Trophoblast cell (in vitro differentiated cells and primary cell): ENCODE data around the gene UBXN11.
"Not testable (repeated sequence)": the region's sequence is repeated elsewhere in the genome, so short reads cannot be mapped to it uniquely, and the experiment has no call there.

Experiments
- DNase-seq, 2 donors: peaks; one replicate each; pipeline ENCODE4 v3.0.0-alpha.2; 2016
- H2AFZ ChIP-seq: 2 replicates; pipeline ENCODE4 v1.6.1; 2013; ENCODE audit warnings: low read length, moderate library complexity, mild to moderate bottlenecking; ENCODE audit not compliant: insufficient read depth, poor library complexity
- H2AK5ac ChIP-seq: 2 replicates; pipeline ENCODE4 v1.6.1; 2013; ENCODE audit warnings: mild to moderate bottlenecking, low read length
- H2BK120ac ChIP-seq: 2 replicates; pipeline ENCODE4 v1.6.1; 2013; ENCODE audit warnings: low read length, mild to moderate bottlenecking, moderate library complexity; ENCODE audit not compliant: insufficient read depth, poor library complexity
- H2BK12ac ChIP-seq: 2 replicates; pipeline ENCODE4 v1.6.1; 2013; ENCODE audit warnings: mild to moderate bottlenecking, low read length, moderate library complexity
- H2BK5ac ChIP-seq: 2 replicates; pipeline ENCODE4 v1.6.1; 2013; ENCODE audit warnings: low read length, low read depth, moderate library complexity, mild to moderate bottlenecking; ENCODE audit not compliant: poor library complexity
- H3K14ac ChIP-seq: 2 replicates; pipeline ENCODE4 v1.6.1; 2013; ENCODE audit warnings: mild to moderate bottlenecking, low read length
- H3K18ac ChIP-seq: 2 replicates; pipeline ENCODE4 v1.6.1; 2013; ENCODE audit warnings: mild to moderate bottlenecking, low read length
- H3K23ac ChIP-seq: 2 replicates; pipeline ENCODE4 v1.6.1; 2013; ENCODE audit warnings: low read length
- H3K27ac ChIP-seq: 2 replicates; pipeline ENCODE4 v1.5.1; 2013; ENCODE audit warnings: low read depth, mild to moderate bottlenecking, inconsistent platforms, low read length, moderate library complexity
- H3K27me3 ChIP-seq: 2 replicates; pipeline ENCODE4 v1.6.1; 2013; ENCODE audit warnings: inconsistent platforms, mild to moderate bottlenecking, low read length, moderate library complexity; ENCODE audit not compliant: insufficient read depth
- H3K36me3 ChIP-seq, 2 experiments: 1 replicate in 1 of 2; 2 replicates in 1 of 2; pipeline ENCODE4 v1.6.1; 2013; ENCODE audit warnings: low read length in 2 of 2, mild to moderate bottlenecking in 2 of 2, moderate library complexity in 1 of 2; ENCODE audit not compliant: insufficient read depth in 2 of 2, control insufficient read depth in 1 of 2
- H3K4ac ChIP-seq: 2 replicates; pipeline ENCODE4 v1.6.1; 2013; ENCODE audit warnings: low read depth, mild to moderate bottlenecking, low read length, moderate library complexity
- H3K4me1 ChIP-seq, 2 experiments: 1 replicate in 1 of 2; 2 replicates in 1 of 2; pipeline ENCODE4 v1.6.1; 2013; ENCODE audit warnings: low read length in 2 of 2, mild to moderate bottlenecking in 2 of 2, moderate library complexity in 1 of 2; ENCODE audit not compliant: insufficient read depth in 2 of 2, control insufficient read depth in 1 of 2
- H3K4me2 ChIP-seq: 2 replicates; pipeline ENCODE4 v1.6.1; 2013; ENCODE audit warnings: inconsistent platforms, mild to moderate bottlenecking, low read length, moderate library complexity
- H3K4me3 ChIP-seq: 2 replicates; pipeline ENCODE4 v1.5.1; 2013; ENCODE audit warnings: mild to moderate bottlenecking, low read depth, low read length, inconsistent platforms
- H3K79me1 ChIP-seq: one replicate; pipeline ENCODE4 v1.6.1; 2013; ENCODE audit warnings: low read length
- H3K79me2 ChIP-seq: 2 replicates; pipeline ENCODE4 v1.6.1; 2013; ENCODE audit warnings: low read length, mild to moderate bottlenecking; ENCODE audit not compliant: control insufficient read depth, insufficient read depth, poor library complexity
- H3K9ac ChIP-seq: 2 replicates; pipeline ENCODE4 v1.6.1; 2013; ENCODE audit warnings: mild to moderate bottlenecking, low read length
- H3K9me3 ChIP-seq: 2 replicates; pipeline ENCODE4 v1.6.1; 2013; ENCODE audit warnings: low read depth, mild to moderate bottlenecking, control low read depth, inconsistent platforms, low read length; ENCODE audit not compliant: insufficient read depth
- H4K12ac ChIP-seq: 2 replicates; pipeline ENCODE4 v1.6.1; 2013; ENCODE audit warnings: low read depth, mild to moderate bottlenecking, low read length, moderate library complexity
- H4K8ac ChIP-seq: 2 replicates; pipeline ENCODE4 v1.6.1; 2013; ENCODE audit warnings: low read depth, mild to moderate bottlenecking, low read length, moderate library complexity
- H4K91ac ChIP-seq: one replicate; pipeline ENCODE4 v1.6.1; 2013; ENCODE audit warnings: low read depth, mild to moderate bottlenecking, low read length, moderate library complexity
- WGBS: extraction: QIAGEN DNeasy Blood & Tissue Kit; methylation state at CpG from one replicate; pipeline ENCODE4 v1.1.7; 2013; ENCODE audit warnings: missing lambda C conversion rate; ENCODE audit not compliant: insufficient read length, insufficient coverage; ENCODE audit errors: extremely low coverage; 5-methylcytosine and 5-hydroxymethylcytosine counted together

UBXN11 gene

GRCh38 chr1:26295194-26296138 is 11.0 kb downstream of the UBXN11 start:
- no peak overlapping the region for H2AK5ac ChIP-seq
- no peak overlapping the region for H3K18ac ChIP-seq
- DNase-seq: peak in 1 of 2 donors; percentile 47
- no peak overlapping the region for H3K23ac ChIP-seq
- no peaks in the 10 kb centered on the region for H3K9me3 ChIP-seq
- no CpG with 5 or more reads among the region's 22 CpGs for WGBS
- no peak overlapping the region for H3K4me3 ChIP-seq
- no peak overlapping the region for H4K91ac ChIP-seq
- H3K27ac ChIP-seq: no peak overlapping the region
- no peak overlapping the region for H4K8ac ChIP-seq
- H3K79me1 ChIP-seq: peaks cover 7% of the 10 kb centered on the region
- H3K4me1 ChIP-seq: peaks cover 7 to 22% of the 10 kb centered on the region in 2 experiments
- H3K27me3 ChIP-seq: no peaks in the 10 kb centered on the region
- H3K9ac ChIP-seq: no peak overlapping the region
- no peak overlapping the region for H2BK5ac ChIP-seq
- no peak overlapping the region for H4K12ac ChIP-seq
- no peak overlapping the region for H2BK12ac ChIP-seq
- no peak overlapping the region for H2AFZ ChIP-seq
- H3K4me2 ChIP-seq: no peak overlapping the region
- peaks cover 1 to 7% of the 10 kb centered on the region in 2 experiments for H3K36me3 ChIP-seq
- H3K79me2 ChIP-seq: no peaks in the 10 kb centered on the region
- no peak overlapping the region for H2BK120ac ChIP-seq
- no peak overlapping the region for H3K4ac ChIP-seq
- H3K14ac ChIP-seq: no peak overlapping the region

GRCh38 chr1:26293911-26294463 is 12.4 kb downstream of the UBXN11 start:
- Histone ChIP-seq H3K79me1 (peaks cover 7% of the 10 kb centered on the region), H2BK5ac (no peak overlapping the region), H3K27ac (no peak overlapping the region), H3K9ac (no peak overlapping the region), H3K4me2 (no peak overlapping the region), H3K4me1 (peaks cover 7 to 23% of the 10 kb centered on the region in 2 experiments), H4K12ac (no peak overlapping the region), H3K79me2 (no peaks in the 10 kb centered on the region), H2BK12ac (no peak overlapping the region), H2BK120ac (no peak overlapping the region), H4K8ac (no peak overlapping the region), H4K91ac (no peak overlapping the region), H3K9me3 (no peaks in the 10 kb centered on the region), H3K4ac (no peak overlapping the region), H3K14ac (no peak overlapping the region), H3K27me3 (no peaks in the 10 kb centered on the region), H3K36me3 (peaks cover 1 to 7% of the 10 kb centered on the region in 2 experiments), H3K4me3 (no peak overlapping the region), H2AK5ac (no peak overlapping the region), H3K18ac (no peak overlapping the region), H3K23ac (no peak overlapping the region), H2AFZ (no peak overlapping the region)
- peak in 1 of 2 donors; percentile 29 for DNase-seq
- WGBS: no CpG with 5 or more reads among the region's 11 CpGs

- not testable (repeated sequence) for H3K36me3 ChIP-seq, H2BK120ac ChIP-seq, H3K9me3 ChIP-seq, H2AK5ac ChIP-seq, H3K23ac ChIP-seq, H2BK12ac ChIP-seq, H4K12ac ChIP-seq, DNase-seq, H3K27me3 ChIP-seq, H3K4ac ChIP-seq, H3K79me1 ChIP-seq, H3K27ac ChIP-seq, H3K79me2 ChIP-seq, H3K9ac ChIP-seq, H3K4me3 ChIP-seq, H3K14ac ChIP-seq, H3K4me2 ChIP-seq, H4K8ac ChIP-seq, H4K91ac ChIP-seq, H2BK5ac ChIP-seq, H3K18ac ChIP-seq, H2AFZ ChIP-seq
- WGBS: no CpG with 5 or more reads among the region's 5 CpGs
- H3K4me1 ChIP-seq: peaks cover 4 to 17% of the 10 kb centered on the region in 2 experiments
Measured at GRCh38 chr1:26292735-26293134, 13.7 kb downstream of the UBXN11 start.

GRCh38 chr1:26291939-26292338 is 14.5 kb downstream of the UBXN11 start:
- WGBS: no CpG with 5 or more reads among the region's 4 CpGs
- Histone ChIP-seq H3K4me1 (peaks cover 4 to 12% of the 10 kb centered on the region in 2 experiments), H3K27ac (no peak overlapping the region), H2BK5ac (no peak overlapping the region), H3K18ac (no peak overlapping the region), H3K4me3 (no peak overlapping the region), H2AK5ac (no peak overlapping the region), H3K27me3 (no peaks in the 10 kb centered on the region), H3K14ac (no peak overlapping the region), H2BK120ac (no peak overlapping the region), H3K4ac (no peak overlapping the region), H4K12ac (no peak overlapping the region), H3K4me2 (no peak overlapping the region), H3K79me1 (no peaks in the 10 kb centered on the region), H3K23ac (no peak overlapping the region), H4K91ac (no peak overlapping the region), H4K8ac (no peak overlapping the region), H2BK12ac (no peak overlapping the region), H2AFZ (no peak overlapping the region), H3K36me3 (peaks cover 0 to 1% of the 10 kb centered on the region in 2 experiments), H3K9ac (no peak overlapping the region), H3K79me2 (no peaks in the 10 kb centered on the region), H3K9me3 (no peaks in the 10 kb centered on the region)
- no peak for DNase-seq
